ENCODE data around the gene MRPL51.

The MRPL51 gene

DNA sequence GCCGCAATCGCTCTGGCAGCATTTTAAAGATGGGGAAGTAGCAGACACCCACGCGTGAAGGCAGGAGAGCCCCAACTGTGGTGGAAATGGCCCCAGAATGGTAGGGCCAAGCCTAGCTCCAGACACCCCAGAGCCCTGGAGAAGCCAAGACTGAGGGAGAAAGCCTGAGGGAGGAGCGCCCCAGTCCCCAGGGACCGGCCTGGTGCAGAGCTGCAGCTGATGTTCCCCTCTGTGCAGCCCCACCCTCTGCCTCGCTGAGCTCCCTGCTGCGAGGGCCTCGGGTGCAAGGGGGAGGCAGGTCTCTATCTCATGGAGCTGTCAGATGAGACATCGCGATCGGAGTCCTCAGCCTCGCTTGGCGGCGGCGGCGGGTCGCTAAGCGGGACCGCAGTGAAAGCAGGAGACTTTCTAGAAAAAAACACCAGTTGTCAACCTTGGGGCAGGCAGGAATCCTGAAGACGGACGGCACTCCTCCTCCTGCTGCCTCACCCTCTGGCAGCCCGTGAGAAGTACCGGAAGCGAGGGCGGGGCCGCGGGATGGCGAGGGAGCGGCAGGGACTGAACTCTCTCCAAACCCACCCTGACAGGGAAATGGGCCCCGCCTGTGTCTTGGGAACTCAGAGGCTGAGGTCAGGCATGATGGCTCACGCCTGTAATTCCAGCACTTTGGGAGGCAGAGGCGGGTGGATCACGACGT is 47.3 kb upstream of the MRPL51 start:
- peaks cover 15% of the 10 kb centered on the region for H3K79me2 ChIP-seq (ENCODE audit: low read length)
- no peak overlapping the region for H3K27ac ChIP-seq (ENCODE audit: low read length)
- TF ChIP-seq, protein P1, sequence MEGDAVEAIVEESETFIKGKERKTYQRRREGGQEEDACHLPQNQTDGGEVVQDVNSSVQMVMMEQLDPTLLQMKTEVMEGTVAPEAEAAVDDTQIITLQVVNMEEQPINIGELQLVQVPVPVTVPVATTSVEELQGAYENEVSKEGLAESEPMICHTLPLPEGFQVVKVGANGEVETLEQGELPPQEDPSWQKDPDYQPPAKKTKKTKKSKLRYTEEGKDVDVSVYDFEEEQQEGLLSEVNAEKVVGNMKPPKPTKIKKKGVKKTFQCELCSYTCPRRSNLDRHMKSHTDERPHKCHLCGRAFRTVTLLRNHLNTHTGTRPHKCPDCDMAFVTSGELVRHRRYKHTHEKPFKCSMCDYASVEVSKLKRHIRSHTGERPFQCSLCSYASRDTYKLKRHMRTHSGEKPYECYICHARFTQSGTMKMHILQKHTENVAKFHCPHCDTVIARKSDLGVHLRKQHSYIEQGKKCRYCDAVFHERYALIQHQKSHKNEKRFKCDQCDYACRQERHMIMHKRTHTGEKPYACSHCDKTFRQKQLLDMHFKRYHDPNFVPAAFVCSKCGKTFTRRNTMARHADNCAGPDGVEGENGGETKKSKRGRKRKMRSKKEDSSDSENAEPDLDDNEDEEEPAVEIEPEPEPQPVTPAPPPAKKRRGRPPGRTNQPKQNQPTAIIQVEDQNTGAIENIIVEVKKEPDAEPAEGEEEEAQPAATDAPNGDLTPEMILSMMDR (IDR thresholded peaks at IDR 0.05; ENCODE audit: low read depth, low read length) = no peak
- no peak for TF ChIP-seq EZH2phosphoT487 (IDR thresholded peaks at IDR 0.05; ENCODE audit: low read depth)
- H3K9me3 ChIP-seq (ENCODE audit: insufficient read depth, low read length) = no peaks in the 10 kb centered on the region
- H3K4me1 ChIP-seq (ENCODE audit: low read length) = peaks cover 43% of the 10 kb centered on the region
- peaks cover 27% of the 10 kb centered on the region for H3K36me3 ChIP-seq (replicated peaks; ENCODE audit: low read depth, low read length)
- no peaks in the 10 kb centered on the region for H3K27me3 ChIP-seq (ENCODE audit: low read depth, low read length)
- no peak overlapping the region for H3K9ac ChIP-seq (ENCODE audit: low read length)
- H3K4me3 ChIP-seq (ENCODE audit: low read length) = peak overlapping the region; percentile 29; the same call in 1 of the 2 replicates
- H4K20me1 ChIP-seq (ENCODE audit: insufficient read depth, low read length) = peaks cover 40% of the 10 kb centered on the region
- H3K4me2 ChIP-seq (ENCODE audit: low read length) = peak overlapping the region; percentile 65
- H2AFZ ChIP-seq (ENCODE audit: low read depth, low read length) = no peak overlapping the region

DNA sequence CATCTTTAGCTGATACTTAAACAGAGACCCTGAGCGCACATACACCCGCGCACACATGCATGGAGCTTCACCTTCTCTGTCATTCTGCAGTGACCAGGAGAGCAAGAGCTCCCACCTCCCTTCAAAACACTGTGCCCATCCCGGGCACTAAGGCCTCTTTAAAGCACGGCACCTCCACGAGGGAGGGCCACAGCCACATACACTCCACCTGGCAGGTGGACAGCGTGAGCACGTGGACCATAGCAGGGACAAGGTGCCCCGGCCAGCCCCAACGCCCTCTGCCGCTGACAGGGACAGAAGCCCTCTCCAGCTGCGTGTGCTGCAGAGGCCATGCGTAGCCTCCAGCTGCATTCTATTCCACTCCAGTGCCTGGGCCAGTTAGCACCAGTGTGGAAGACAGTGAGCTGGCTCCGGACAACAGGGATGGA is 46.7 kb upstream of the MRPL51 start:
- H3K9me3 ChIP-seq (ENCODE audit: insufficient read depth, low read length) = no peaks in the 10 kb centered on the region
- TF ChIP-seq EZH2phosphoT487 (IDR thresholded peaks at IDR 0.05; ENCODE audit: low read depth) = no peak
- TF ChIP-seq, protein P1 (IDR thresholded peaks at IDR 0.05; ENCODE audit: low read depth, low read length) = no peak
- 0 out of 2 replicates have a peak overlapping the region, but pooled peaks have one; percentile 29 for H3K4me3 ChIP-seq (ENCODE audit: low read length)
- no peak overlapping the region for H2AFZ ChIP-seq (ENCODE audit: low read depth, low read length)
- H3K27me3 ChIP-seq (ENCODE audit: low read depth, low read length) = no peaks in the 10 kb centered on the region
- H3K27ac ChIP-seq (ENCODE audit: low read length) = peak overlapping the region; percentile 33; the same call in 1 of the 2 replicates
- H3K79me2 ChIP-seq (ENCODE audit: low read length) = peaks cover 21% of the 10 kb centered on the region
- H4K20me1 ChIP-seq (ENCODE audit: insufficient read depth, low read length) = peaks cover 42% of the 10 kb centered on the region
- peaks cover 43% of the 10 kb centered on the region for H3K4me1 ChIP-seq (ENCODE audit: low read length)
- peak overlapping the region; percentile 65 for H3K4me2 ChIP-seq (ENCODE audit: low read length)
- H3K36me3 ChIP-seq (replicated peaks; ENCODE audit: low read depth, low read length) = peaks cover 33% of the 10 kb centered on the region
- no peak overlapping the region for H3K9ac ChIP-seq (ENCODE audit: low read length)

GRCh38 chr12:6539314-6539682 is 46.2 kb upstream of the MRPL51 start:
- Histone ChIP-seq H3K36me3 (replicated peaks; ENCODE audit: low read depth, low read length) (peaks cover 34% of the 10 kb centered on the region), H3K9ac (ENCODE audit: low read length) (no peak overlapping the region), H3K4me3 (ENCODE audit: low read length) (no peak overlapping the region), H3K27ac (ENCODE audit: low read length) (peak overlapping the region; percentile 33), H3K4me1 (ENCODE audit: low read length) (peaks cover 43% of the 10 kb centered on the region), H3K79me2 (ENCODE audit: low read length) (peaks cover 25% of the 10 kb centered on the region), H3K27me3 (ENCODE audit: low read depth, low read length) (no peaks in the 10 kb centered on the region), H3K4me2 (ENCODE audit: low read length) (no peak overlapping the region), H2AFZ (ENCODE audit: low read depth, low read length) (no peak overlapping the region), H3K9me3 (ENCODE audit: insufficient read depth, low read length) (no peaks in the 10 kb centered on the region), H4K20me1 (ENCODE audit: insufficient read depth, low read length) (peaks cover 42% of the 10 kb centered on the region)
- TF ChIP-seq, protein P1 (IDR thresholded peaks at IDR 0.05; ENCODE audit: low read depth, low read length) = no peak

DNA sequence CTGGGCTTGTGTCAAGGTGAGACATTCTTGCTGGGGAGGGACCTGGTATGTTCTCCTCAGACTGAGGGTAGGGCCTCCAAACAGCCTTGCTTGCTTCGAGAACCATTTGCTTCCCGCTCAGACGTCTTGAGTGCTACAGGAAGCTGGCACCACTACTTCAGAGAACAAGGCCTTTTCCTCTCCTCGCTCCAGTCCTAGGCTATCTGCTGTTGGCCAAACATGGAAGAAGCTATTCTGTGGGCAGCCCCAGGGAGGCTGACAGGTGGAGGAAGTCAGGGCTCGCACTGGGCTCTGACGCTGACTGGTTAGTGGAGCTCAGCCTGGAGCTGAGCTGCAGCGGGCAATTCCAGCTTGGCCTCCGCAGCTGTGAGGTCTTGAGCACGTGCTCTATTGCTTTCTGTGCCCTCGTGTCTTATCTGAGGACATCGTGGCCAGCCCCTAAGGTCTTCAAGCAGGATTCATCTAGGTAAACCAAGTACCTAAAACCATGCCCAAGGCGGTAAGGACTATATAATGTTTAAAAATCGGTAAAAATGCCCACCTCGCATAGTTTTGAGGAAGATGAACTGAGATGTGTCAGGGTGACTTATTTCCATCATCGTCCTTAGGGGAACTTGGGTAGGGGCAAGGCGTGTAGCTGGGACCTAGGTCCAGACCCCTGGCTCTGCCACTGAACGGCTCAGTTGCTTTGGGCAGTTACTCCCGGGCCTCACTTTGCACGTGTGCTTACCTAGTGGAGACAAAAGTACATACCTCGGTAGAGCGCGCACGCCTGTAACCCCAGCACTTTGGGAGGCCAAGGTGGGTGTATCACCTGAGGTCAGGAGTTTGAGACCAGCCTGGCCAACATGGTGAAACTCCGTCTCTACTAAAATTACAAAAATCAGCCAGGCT is 45.6 kb upstream of the MRPL51 start:
- Histone ChIP-seq H3K4me3 (ENCODE audit: low read length) (no peak overlapping the region), H4K20me1 (ENCODE audit: insufficient read depth, low read length) (peaks cover 42% of the 10 kb centered on the region), H3K9ac (ENCODE audit: low read length) (no peak overlapping the region), H3K27ac (ENCODE audit: low read length) (peak overlapping the region; percentile 33), H3K4me2 (ENCODE audit: low read length) (no peak overlapping the region), H3K9me3 (ENCODE audit: insufficient read depth, low read length) (no peaks in the 10 kb centered on the region), H3K36me3 (replicated peaks; ENCODE audit: low read depth, low read length) (peaks cover 34% of the 10 kb centered on the region), H3K4me1 (ENCODE audit: low read length) (peaks cover 43% of the 10 kb centered on the region), H3K27me3 (ENCODE audit: low read depth, low read length) (no peaks in the 10 kb centered on the region), H3K79me2 (ENCODE audit: low read length) (peaks cover 27% of the 10 kb centered on the region), H2AFZ (ENCODE audit: low read depth, low read length) (no peak overlapping the region)
- no peak for TF ChIP-seq EZH2phosphoT487 (IDR thresholded peaks at IDR 0.05; ENCODE audit: low read depth)
- TF ChIP-seq, protein P1 (IDR thresholded peaks at IDR 0.05; ENCODE audit: low read depth, low read length) = no peak
